HG03135 (cell line): ENCODE results near the gene AQP10.
"Not testable (repeated sequence)": the region's sequence is repeated elsewhere in the genome, so short reads cannot be mapped to it uniquely, and the experiment has no call there.

ENCODE experiments used
- ATAC-seq: cut with Tn5 transposase; IDR thresholded peaks from one replicate; pipeline ENCODE4 v1.9.1; 2021; ENCODE audit warnings: mild to moderate bottlenecking, moderate library complexity; ENCODE audit not compliant: unreplicated experiment

AQP10 gene

DNA sequence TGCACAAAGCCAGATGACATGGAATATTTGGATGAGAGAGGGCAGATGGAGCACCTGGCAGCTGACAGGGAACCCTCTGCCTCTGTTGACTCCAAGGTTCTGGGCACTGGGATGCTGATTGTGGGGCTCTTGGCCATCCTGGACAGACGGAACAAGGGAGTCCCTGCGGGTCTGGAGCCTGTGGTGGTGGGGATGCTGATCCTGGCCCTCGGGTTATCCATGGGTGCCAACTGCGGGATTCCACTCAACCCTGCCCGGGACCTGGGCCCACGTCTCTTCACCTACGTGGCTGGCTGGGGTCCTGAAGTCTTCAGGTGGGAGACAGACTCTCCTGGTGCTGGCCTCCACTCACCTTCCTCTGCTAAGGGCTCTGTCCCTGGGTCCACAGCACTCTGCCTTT lies 2.6 kb downstream of the AQP10 start:
- no peak for ATAC-seq

DNA sequence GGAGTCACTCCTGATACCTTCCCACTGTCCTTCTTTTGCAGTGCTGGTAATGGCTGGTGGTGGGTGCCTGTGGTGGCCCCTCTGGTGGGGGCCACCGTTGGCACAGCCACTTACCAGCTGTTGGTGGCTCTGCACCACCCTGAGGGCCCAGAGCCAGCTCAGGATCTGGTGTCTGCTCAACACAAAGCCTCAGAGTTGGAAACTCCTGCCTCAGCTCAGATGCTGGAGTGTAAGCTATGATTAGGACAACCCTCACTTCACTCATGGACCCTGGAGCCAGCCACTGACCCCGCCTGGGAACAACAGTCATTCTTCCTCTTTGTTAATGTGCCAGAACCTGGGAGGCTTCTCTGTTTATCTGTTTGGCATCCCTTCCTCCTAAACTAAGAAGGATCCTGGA lies 3.3 kb downstream of the AQP10 start:
- no peak for ATAC-seq

GRCh38 chr1:154324669-154325582 lies 4.0 kb downstream of the AQP10 start, which contains the start of gene ATP8B2:
TSS of gene ATP8B2 (plus strand) at chr1:154325525. CDS start at chr1:154328142, 2,617 bp downstream.
- ATAC-seq = peak; percentile 45

GRCh38 chr1:154325583-154326545 lies 5.0 kb downstream of the AQP10 start:
- ATAC-seq = no peak

GRCh38 chr1:154326546-154327465 lies 5.9 kb downstream of the AQP10 start:
- ATAC-seq = no peak

DNA sequence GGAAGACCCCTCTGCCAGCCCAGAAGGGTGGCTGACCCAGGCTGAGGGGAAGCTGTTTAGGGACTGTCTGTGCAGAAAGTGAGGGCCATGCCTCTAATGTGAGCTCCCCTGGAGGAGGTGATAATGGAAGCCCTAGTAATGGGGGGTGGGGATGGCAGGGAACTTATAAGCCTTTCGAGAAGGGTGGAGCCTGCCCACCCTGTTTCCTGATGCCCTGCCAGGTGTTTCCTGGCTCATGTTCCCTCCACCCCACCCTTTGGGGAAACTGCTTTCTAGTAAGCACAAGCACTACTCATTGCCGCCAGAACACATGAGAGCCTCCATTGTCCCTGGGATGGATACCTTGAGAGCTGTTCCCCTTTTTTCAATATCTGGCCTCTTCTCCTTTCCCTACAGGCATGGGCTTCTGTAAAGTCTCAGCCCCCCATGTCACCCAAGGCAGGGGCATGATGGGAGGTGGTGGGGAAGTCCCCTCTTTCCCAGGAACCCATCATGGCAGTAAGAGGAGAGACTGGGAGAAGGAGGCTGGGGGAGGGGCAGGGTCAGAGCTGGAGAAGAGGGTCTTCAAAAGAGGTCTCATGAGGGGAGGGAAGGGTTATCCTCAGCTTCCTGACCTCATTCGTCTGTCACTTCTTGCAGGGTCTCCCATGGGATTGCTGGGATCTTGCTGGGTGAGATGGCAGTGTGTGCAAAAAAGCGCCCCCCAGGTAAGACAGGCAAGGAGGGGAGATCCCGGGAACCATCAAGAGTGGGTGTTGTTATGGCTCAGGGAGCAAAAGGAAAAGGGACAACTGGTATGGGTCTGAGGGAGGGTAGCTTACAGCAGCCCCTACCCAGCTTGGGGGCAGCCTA lies 6.8 kb downstream of the AQP10 start:
- no peak for ATAC-seq

DNA sequence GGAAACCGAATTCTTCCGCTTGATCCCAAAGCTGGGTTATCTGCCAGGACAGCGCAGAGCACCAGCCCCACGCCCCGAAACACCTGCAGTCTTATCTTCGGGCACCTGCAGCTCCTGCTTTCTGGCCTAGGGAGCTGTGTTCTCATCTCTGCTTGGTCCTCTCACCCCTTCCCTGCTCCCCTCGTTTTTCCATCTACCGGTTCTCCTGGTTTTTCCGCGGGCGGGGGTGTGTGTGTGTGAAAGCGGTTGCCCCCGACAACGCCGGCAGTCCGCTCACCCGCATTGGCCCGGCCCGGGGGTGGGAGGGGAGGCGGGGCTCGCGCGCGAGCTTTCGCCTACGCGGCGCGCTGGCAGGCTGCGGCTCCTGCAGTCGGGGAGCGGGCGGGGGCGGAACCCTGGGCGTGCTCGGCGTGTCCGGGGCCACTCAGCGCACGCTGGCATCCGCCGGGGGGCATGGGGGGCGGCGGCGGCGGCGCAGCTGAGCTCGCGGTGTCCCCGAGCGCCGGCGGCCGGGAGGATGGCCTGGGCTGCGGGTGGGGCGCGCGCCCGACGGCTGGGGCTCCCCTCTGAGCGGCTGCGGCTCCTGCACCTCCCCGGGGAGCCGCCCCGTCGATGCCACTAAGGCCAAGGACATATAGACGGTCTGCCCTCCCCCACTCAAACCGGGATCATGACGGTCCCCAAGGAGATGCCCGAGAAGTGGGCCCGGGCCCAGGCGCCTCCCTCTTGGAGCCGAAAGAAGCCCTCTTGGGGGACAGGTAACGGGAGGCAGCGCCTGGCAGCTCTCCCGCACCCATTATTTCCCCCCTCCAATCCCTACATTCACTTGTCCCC lies 7.6 kb downstream of the AQP10 start:
- ATAC-seq = peak; percentile 46

DNA sequence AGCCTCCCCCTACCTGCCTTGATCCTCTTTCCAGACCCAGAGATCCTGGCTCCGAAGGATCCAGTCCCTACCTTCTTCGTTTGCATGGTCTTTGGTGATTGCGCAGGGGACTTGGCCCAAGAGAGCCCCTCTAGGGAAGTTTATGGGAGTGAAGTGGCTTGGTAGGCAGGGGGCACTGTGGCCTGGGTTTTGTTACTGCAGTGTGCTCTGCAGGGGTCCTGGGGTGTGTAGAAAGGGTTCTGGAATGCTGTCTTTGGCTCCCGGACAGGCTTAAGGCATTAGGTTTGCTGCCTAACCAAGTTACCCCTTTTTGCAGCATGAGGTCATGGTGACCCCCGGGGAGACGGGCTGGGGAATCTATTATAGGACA lies 8.2 kb downstream of the AQP10 start:
- no peak for ATAC-seq

GRCh38 chr1:154329551-154330131 lies 8.7 kb downstream of the AQP10 start:
- no peak for ATAC-seq

- ATAC-seq = no peak
Observed at GRCh38 chr1:154330669-154331068, 9.8 kb downstream of the AQP10 start.

DNA sequence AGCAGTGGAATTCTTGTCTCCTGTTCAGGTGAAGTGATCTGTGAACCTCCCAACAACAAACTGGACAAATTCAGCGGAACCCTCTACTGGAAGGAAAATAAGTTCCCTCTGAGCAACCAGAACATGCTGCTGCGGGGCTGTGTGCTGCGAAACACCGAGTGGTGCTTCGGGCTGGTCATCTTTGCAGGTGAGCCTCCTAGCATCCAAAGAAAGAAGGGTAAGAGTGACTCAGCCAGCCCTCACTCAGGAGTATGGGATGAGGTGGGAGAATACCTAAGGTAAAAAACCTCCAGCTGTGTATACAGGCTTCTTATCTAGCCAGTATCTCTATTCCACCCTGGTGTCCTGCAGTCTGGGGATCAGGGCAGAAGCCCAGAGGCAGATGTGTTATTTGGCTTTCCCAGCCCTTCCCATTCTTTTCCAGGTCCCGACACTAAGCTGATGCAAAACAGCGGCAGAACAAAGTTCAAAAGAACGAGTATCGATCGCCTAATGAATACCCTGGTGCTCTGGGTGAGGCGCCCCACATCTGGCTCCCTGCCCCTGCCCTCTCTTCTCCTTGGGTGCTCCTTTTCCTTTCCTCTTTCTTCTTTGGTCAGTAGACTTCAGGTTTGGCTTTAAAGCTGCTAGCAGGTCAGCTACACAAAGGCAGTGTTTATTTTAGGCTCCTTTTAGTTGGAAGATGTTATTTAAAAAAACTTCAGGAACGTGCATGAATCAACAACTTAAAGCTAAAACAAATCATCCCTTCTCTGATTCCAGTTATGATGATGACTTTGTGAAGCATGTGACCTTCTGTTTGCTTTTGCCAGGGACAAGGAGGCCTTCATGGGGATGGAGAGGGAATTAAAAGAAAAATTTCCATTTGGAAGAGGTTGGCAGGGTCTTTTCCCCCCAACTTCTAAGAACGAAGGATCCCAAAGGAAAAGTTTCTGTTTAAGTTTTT lies 13.5 kb downstream of the AQP10 start:
- ATAC-seq = no peak

GRCh38 chr1:154335025-154335714 lies 14.3 kb downstream of the AQP10 start:
- ATAC-seq = no peak

DNA sequence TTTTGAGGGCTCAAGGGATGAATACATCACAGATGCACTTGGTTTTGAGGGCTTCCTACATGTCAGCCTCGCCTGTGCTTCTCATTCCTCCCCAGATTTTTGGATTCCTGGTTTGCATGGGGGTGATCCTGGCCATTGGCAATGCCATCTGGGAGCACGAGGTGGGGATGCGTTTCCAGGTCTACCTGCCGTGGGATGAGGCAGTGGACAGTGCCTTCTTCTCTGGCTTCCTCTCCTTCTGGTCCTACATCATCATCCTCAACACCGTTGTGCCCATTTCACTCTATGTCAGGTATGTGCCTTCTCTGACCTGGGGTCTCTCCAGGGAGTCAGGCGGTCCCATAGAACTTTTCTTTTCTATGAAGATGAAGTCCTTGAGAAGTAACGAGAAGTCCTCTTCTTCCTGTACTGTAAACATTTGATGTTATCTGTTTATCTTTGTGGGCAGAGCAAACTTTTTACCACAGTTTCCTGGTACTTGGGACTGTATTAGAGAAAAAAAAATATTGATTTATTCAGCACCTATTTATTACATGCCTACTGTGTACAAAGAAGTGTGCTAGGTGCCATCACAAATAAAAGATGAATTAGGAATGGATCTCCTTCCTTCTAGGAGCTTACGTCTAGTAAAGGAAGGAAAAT lies 16.5 kb downstream of the AQP10 start:
- ATAC-seq = no peak

DNA sequence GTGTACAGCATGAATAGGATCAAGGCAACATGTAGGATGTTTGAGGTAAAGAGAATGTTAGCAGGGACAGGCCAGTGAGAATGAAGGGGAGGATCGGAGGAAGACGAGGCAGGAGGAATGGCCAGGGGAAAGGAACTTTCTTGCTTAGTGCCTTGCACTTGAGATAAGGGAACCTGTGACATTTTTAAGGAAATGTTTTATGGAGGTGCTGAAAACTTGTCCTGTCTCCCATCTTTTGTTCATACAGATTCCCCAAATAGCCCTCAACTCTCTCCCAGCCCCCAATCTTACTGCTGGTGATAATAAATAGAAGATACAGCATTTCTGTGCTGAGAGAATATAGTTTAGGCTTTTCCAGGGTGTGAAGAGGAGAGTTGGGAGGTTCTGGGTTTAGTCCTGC lies 18.0 kb downstream of the AQP10 start:
- no peak for ATAC-seq

DNA sequence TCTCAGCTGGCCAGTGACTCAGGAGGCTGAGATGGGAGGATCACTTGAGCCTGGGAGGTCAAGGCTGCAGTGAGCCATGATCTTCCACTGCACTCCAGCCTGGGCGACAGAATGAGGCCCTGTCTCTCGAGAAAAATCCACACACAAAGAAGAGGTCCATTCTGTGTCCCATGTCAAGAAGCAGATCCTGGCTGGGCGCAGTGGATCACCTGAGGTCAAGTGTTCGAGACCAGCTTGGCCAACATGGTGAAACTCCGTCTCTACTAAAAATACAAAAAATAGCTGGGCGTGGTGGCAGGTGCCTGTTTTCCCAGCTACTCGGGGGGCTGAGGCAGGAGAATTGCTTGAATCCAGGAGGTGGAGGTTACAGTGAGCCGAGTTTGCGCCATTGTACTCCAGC lies 20.5 kb downstream of the AQP10 start:
- not testable (repeated sequence) for ATAC-seq

- no peak for ATAC-seq
Observed at GRCh38 chr1:154342132-154342531, 21.2 kb downstream of the AQP10 start.
